GM12878 (cell line): ENCODE measurements around the gene TRIP12. TPM values are rescaled to one million over a fixed set of nuclear protein-coding genes. Genes with fewer than 3 reads are reported as not detected.

Experiments used
- ATAC-seq: fragments of 200-7000 bp; cut with Tn5 transposase; 3 replicates; pipeline ENCODE4 v1.9.1; 2020; ENCODE audit warnings: mild to moderate bottlenecking, moderate library complexity
- BruUV-seq: library from RNA; stranded (reverse); fragments of 400-500 nt; replicated peaks from 2 replicates; lab custom pipeline; 2021; lab: Mats Ljungman, UMichigan
- CTCF ChIA-PET: fragments of 300-600 bp; sonication (Branson Sonifier 250); formaldehyde crosslinking; extraction: SDS; loops from one replicate; lab custom pipeline; 2021; ENCODE audit warnings: inconsistent platforms; lab: Yijun Ruan, JAX
- POLR2A ChIA-PET: fragments of 350-600 bp; formaldehyde crosslinking; extraction: SDS; loops from one replicate; lab custom pipeline; 2021; ENCODE audit warnings: inconsistent platforms; lab: Charles Lee
- RAD21 ChIA-PET: fragments of 300-600 bp; sonication (Branson Sonifier 250); formaldehyde crosslinking; loops from one replicate; lab custom pipeline; 2023; ENCODE audit warnings: antibody characterized with exemption; ENCODE audit not compliant: unreplicated experiment; lab: Charles Lee
- SMC1A ChIA-PET: fragments of 300-600 bp; sonication (Branson Sonifier 250); formaldehyde crosslinking; loops from one replicate; lab custom pipeline; 2023; ENCODE audit not compliant: unreplicated experiment, uncharacterized antibody; lab: Charles Lee
- DNase-seq: peaks from one replicate; pipeline ENCODE4 v3.0.0-alpha.2; 2011; ENCODE audit warnings: low read depth, low spot score
- FAIRE-seq: peaks from 3 replicates; lab custom pipeline; 2011; peaks lifted over from hg19 to GRCh38; lab: Jason Lieb, UNC
- H2AFZ ChIP-seq: 2 replicates; pipeline ENCODE4 v1.6.0; 2011; ENCODE audit warnings: low read depth, low read length, control low read depth; ENCODE audit not compliant: control insufficient read depth
- H3K27ac ChIP-seq: 2 replicates; pipeline ENCODE4 v1.5.1; 2011; ENCODE audit warnings: control low read depth; ENCODE audit not compliant: control insufficient read depth, insufficient read depth
- H3K27me3 ChIP-seq, 2 experiments: replicated peaks in 1 of 2; 2 replicates each; pipeline versions ENCODE4 v1.6.0 to v1.6.1; 2011; ENCODE audit warnings: low read length in 1 of 2; ENCODE audit not compliant: control insufficient read depth in 2 of 2, insufficient read depth in 2 of 2
- H3K36me3 ChIP-seq, 2 experiments: 2 replicates each; pipeline ENCODE4 v1.5.1; 2011; ENCODE audit warnings: low read length in 1 of 2; ENCODE audit not compliant: control insufficient read depth in 2 of 2, insufficient read depth in 2 of 2
- H3K4me1 ChIP-seq: 2 replicates; pipeline ENCODE4 v1.6.1; 2011; ENCODE audit warnings: mild to moderate bottlenecking, low read length, moderate library complexity, mixed read lengths; ENCODE audit not compliant: control insufficient read depth, insufficient read depth
- H3K4me2 ChIP-seq: 2 replicates; pipeline ENCODE4 v1.6.0; 2011; ENCODE audit warnings: control low read depth; ENCODE audit not compliant: control insufficient read depth, insufficient read depth
- H3K4me3 ChIP-seq: fragments of 200-600 bp; sonication (generic); 2 replicates; pipeline ENCODE4 v1.5.1; 2016
- H3K79me2 ChIP-seq: 2 replicates; pipeline ENCODE4 v1.6.0; 2011; ENCODE audit warnings: low read length; ENCODE audit not compliant: control insufficient read depth, insufficient read depth
- H3K9ac ChIP-seq: 2 replicates; pipeline ENCODE4 v1.8.0; 2011; ENCODE audit warnings: low read length, control low read depth, mixed read lengths; ENCODE audit not compliant: control insufficient read depth, insufficient read depth
- H3K9me3 ChIP-seq: replicated peaks from 3 replicates; pipeline ENCODE4 v1.5.1; 2011; ENCODE audit warnings: mild to moderate bottlenecking, low read length; ENCODE audit not compliant: control insufficient read depth, insufficient read depth
- H4K20me1 ChIP-seq: 2 replicates; pipeline ENCODE4 v1.6.0; 2011; ENCODE audit not compliant: control insufficient read depth, insufficient read depth
- CREB1 ChIP-seq: IDR thresholded peaks from 2 replicates; pipeline ENCODE4 v1.6.1; 2012; ENCODE audit warnings: low read depth, mild to moderate bottlenecking, inconsistent platforms
- EED ChIP-seq: sonication (generic); IDR thresholded peaks from 2 replicates; pipeline ENCODE4 v1.6.1; 2016; ENCODE audit warnings: antibody characterized with exemption, low read depth
- ESRRA ChIP-seq: IDR thresholded peaks from 2 replicates; pipeline ENCODE4 v1.6.1; 2012; ENCODE audit warnings: mild to moderate bottlenecking, low read length, improper control_type of control experiment
- FOXM1 ChIP-seq: IDR thresholded peaks from 2 replicates; pipeline ENCODE4 v1.6.1; 2012; ENCODE audit warnings: low read depth, mild to moderate bottlenecking, inconsistent platforms, low read length, moderate library complexity
- IRF5 ChIP-seq: fragments of 450-650 bp; IDR thresholded peaks from 2 replicates; pipeline ENCODE4 v1.6.1; 2017; ENCODE audit warnings: borderline replicate concordance
- MEF2B ChIP-seq: fragments of 450-650 bp; IDR thresholded peaks from 2 replicates; pipeline ENCODE4 v1.6.1; 2018; ENCODE audit warnings: mild to moderate bottlenecking, moderate library complexity; ENCODE audit not compliant: partially characterized antibody, poor library complexity, severe bottlenecking
- PML ChIP-seq: IDR thresholded peaks from 2 replicates; pipeline ENCODE4 v1.6.1; 2012; ENCODE audit warnings: low read length, inconsistent platforms
- RBBP5 ChIP-seq: fragments of 200-600 bp; sonication (generic); conservative IDR thresholded peaks from 2 replicates; pipeline ENCODE4 v1.6.1; 2016
- RFX5 ChIP-seq: IDR thresholded peaks from 2 replicates; pipeline ENCODE4 v1.6.1; 2011; ENCODE audit warnings: low read depth, low read length, improper control_type of control experiment
- SKIL ChIP-seq: fragments of 450-650 bp; IDR thresholded peaks from 2 replicates; pipeline ENCODE4 v1.6.1; 2017; ENCODE audit warnings: mild to moderate bottlenecking, low read depth, inconsistent platforms; ENCODE audit not compliant: poor library complexity, severe bottlenecking
- SMARCA5 ChIP-seq: fragments of 450-650 bp; IDR thresholded peaks from 2 replicates; pipeline ENCODE4 v1.6.1; 2017; ENCODE audit warnings: mild to moderate bottlenecking
- STAT1 ChIP-seq: fragments of 450-650 bp; conservative IDR thresholded peaks from 2 replicates; pipeline ENCODE4 v1.6.1; 2014; ENCODE audit warnings: antibody characterized with exemption, mild to moderate bottlenecking
- ZNF687 ChIP-seq: fragments of 450-650 bp; IDR thresholded peaks from 2 replicates; pipeline ENCODE4 v1.6.1; 2017; ENCODE audit warnings: mild to moderate bottlenecking, moderate library complexity
- WGBS: methylation state at CpG from one replicate; pipeline ENCODE4 v1.1.6; 2016; ENCODE audit warnings: low lambda C conversion rate; ENCODE audit not compliant: insufficient replicate concordance, insufficient coverage; ENCODE audit errors: missing lambda C conversion rate; 5-methylcytosine and 5-hydroxymethylcytosine counted together
- in situ Hi-C: fragments of 300-500 bp; cut with MboI; formaldehyde crosslinking; loops from 9 replicates; pipeline ENCODE4 v1.14.3; 2018; ENCODE audit warnings: mixed read lengths
- intact Hi-C: fragments of 100-400 bp; cut with micrococcal nuclease; formaldehyde crosslinking; loops from one replicate; pipeline ENCODE4 v1.14.2; 2022; ENCODE audit not compliant: unreplicated experiment
- polyA plus RNA-seq, 11 experiments: library from polyadenylated mRNA; depleted of rRNA in 4 of 11; unstranded in 6 of 11; stranded (reverse) in 5 of 11; fragments of >200 nt; fragmentation: Nextera tagmentation in 4 of 11; fragmentation: Illumina TruSeq in 1 of 11; extraction: Ambion mirVana in 4 of 11; extraction: Trizol in 1 of 11; gene quantifications; 1 replicate in 1 of 11; 2 replicates in 10 of 11; pipeline versions ENCODE4 v1.2.1 to v1.2.3, GENCODE V29; 2011 to 2016; ENCODE audit warnings: inconsistent platforms in 2 of 11, missing spikeins in 2 of 11, low read depth in 1 of 11
- total RNA-seq, 4 experiments: library from RNA; depleted of rRNA in 3 of 4; stranded (reverse); fragments of >200 nt in 3 of 4; fragmentation: Illumina TruSeq in 1 of 4; extraction: Trizol in 1 of 4; gene quantifications; 2 replicates each; pipeline versions ENCODE4 v1.2.1 to v1.2.3, GENCODE V29; 2013 to 2021

TRIP12 gene
- total and polyA plus RNA-seq, 10 of the 15 experiments (the other 5 are each of a cell fraction or from before 2014, with no cell fraction given): 23.1 to 207 (median 97.0) TPM

- RAD21 ChIA-PET: no interaction called here
- Histone ChIP-seq H2AFZ (no peak overlapping the region), H3K4me1 (no peaks in the 10 kb centered on the region), H3K36me3 (no peaks in the 10 kb centered on the region), H3K4me3 (no peak overlapping the region), H3K4me2 (no peak overlapping the region), H3K9me3 (no peaks in the 10 kb centered on the region), H3K79me2 (no peaks in the 10 kb centered on the region), H3K27me3 (no peaks in the 10 kb centered on the region), H4K20me1 (no peaks in the 10 kb centered on the region), H3K9ac (no peak overlapping the region), H3K27ac (no peak overlapping the region)
- ATAC-seq: no peak
- TF ChIP-seq PML (no peak), MEF2B (no peak), SKIL (no peak), ZNF687 (no peak), CREB1 (no peak), FOXM1 (no peak), SMARCA5 (no peak), ESRRA (no peak), EED (no peak), STAT1 (no peak), RBBP5 (no peak), RFX5 (no peak), IRF5 (no peak)
- BruUV-seq: no TSS peak
- in situ Hi-C loops (no loop called here), intact Hi-C loops (no loop called here)
- FAIRE-seq: no peak
- CTCF ChIA-PET: interaction anchor here (0.6 kb wide), 1 partner anchor 161 kb away, joined by 3 read pairs; no protein-coding TSS in a partner anchor
- WGBS: 49% methylated on average over 3 of the region's 3 CpGs
- POLR2A ChIA-PET: no interaction called here
- SMC1A ChIA-PET: interaction anchor here (1.0 to 1.4 kb wide), 3 partner anchors 10 to 168 kb away, joined by 3 to 6 read pairs (median 4); no protein-coding TSS in a partner anchor
- DNase-seq: no peak
Measured at GRCh38 chr2:229969921-229970320, 48.1 kb upstream of the TRIP12 start.
